Ascending aorta (tissue), 2 donors: ENCODE measurements around the gene OPTC. TPM values are rescaled to one million over a fixed set of nuclear protein-coding genes. Genes with fewer than 3 reads are reported as not detected.

Source experiments
- DNase-seq, 2 donors: peaks; one replicate each; pipeline ENCODE4 v3.0.0-alpha.2; 2019; ENCODE audit warnings: low spot score in 2 of 2
- H3K27ac ChIP-seq, 2 donors: fragments of 200-600 bp; sonication (generic); one replicate each; pipeline ENCODE4 v1.5.1; 2016 to 2017; ENCODE audit warnings: mild to moderate bottlenecking in 1 of 2
- H3K27me3 ChIP-seq: fragments of 200-600 bp; sonication (generic); one replicate; pipeline ENCODE4 v1.5.1; 2017
- H3K36me3 ChIP-seq, 2 donors: fragments of 200-600 bp; sonication (generic); one replicate each; pipeline ENCODE4 v1.5.1; 2016
- H3K4me1 ChIP-seq, 2 donors: fragments of 200-600 bp; sonication (generic); one replicate each; pipeline ENCODE4 v1.5.1; 2016 to 2017; ENCODE audit warnings: mild to moderate bottlenecking in 1 of 2
- H3K4me3 ChIP-seq, 2 donors: fragments of 200-600 bp; sonication (generic); one replicate each; pipeline ENCODE4 v1.5.1; 2016 to 2017; ENCODE audit warnings: mild to moderate bottlenecking in 1 of 2
- H3K9me3 ChIP-seq, 2 donors: fragments of 200-600 bp; sonication (generic); one replicate each; pipeline ENCODE4 v1.5.1; 2016
- CTCF ChIP-seq, 3 experiments: fragments of 200-600 bp in 2 of 3; fragments of 450-650 bp in 1 of 3; sonication (generic) in 2 of 3; IDR thresholded peaks; one replicate each; pipeline ENCODE4 v1.5.1; 2016 to 2019; ENCODE audit warnings: antibody characterized with exemption in 3 of 3, mild to moderate bottlenecking in 1 of 3, moderate library complexity in 1 of 3
- intact Hi-C: fragments of 100-400 bp; cut with DNase I; formaldehyde crosslinking; loops from one replicate; pipeline ENCODE4 v1.15.1; 2023
- total RNA-seq: library from RNA; depleted of rRNA; stranded (reverse); fragments of >200 nt; gene quantifications from one replicate; pipeline ENCODE4 v1.1.0, GENCODE V29; 2016

Gene OPTC
- total RNA-seq, 1 donor from 2014 or later, result not detected

- DNase-seq, result no peak
- Histone ChIP-seq H3K27me3 (no peaks in the 10 kb centered on the region), H3K9me3 (no peaks in the 10 kb centered on the region), H3K36me3 (no peaks in the 10 kb centered on the region), H3K4me3 (no peak overlapping the region), H3K4me1 (peaks cover 6 to 11% of the 10 kb centered on the region in 2 donors), H3K27ac (no peak overlapping the region)
- intact Hi-C loops, result no loop called here
- no peak for TF ChIP-seq CTCF (IDR thresholded peaks at IDR 0.05)
These were observed 54.9 kb downstream of the OPTC start for GRCh38 chr1:203548892-203549291.

GRCh38 chr1:203549309-203549708 lies 55.4 kb downstream of the OPTC start:
- no peak for TF ChIP-seq CTCF (IDR thresholded peaks at IDR 0.05)
- Histone ChIP-seq H3K36me3 (no peaks in the 10 kb centered on the region), H3K4me1 (peaks cover 6 to 14% of the 10 kb centered on the region in 2 donors), H3K27me3 (no peaks in the 10 kb centered on the region), H3K9me3 (no peaks in the 10 kb centered on the region), H3K27ac (no peak overlapping the region), H3K4me3 (no peak overlapping the region)
- intact Hi-C loops, result no loop called here
- DNase-seq, result no peak

GRCh38 chr1:203550846-203551245 lies 56.9 kb downstream of the OPTC start:
- peaks cover 15 to 25% of the 10 kb centered on the region in 2 donors for H3K4me1 ChIP-seq

GRCh38 chr1:203551550-203551949 lies 57.6 kb downstream of the OPTC start:
- peaks cover 23 to 31% of the 10 kb centered on the region in 2 donors for H3K4me1 ChIP-seq
- no peaks in the 10 kb centered on the region for H3K36me3 ChIP-seq
- no peaks in the 10 kb centered on the region for H3K9me3 ChIP-seq
- H3K4me3 ChIP-seq, result no peak overlapping the region
- TF ChIP-seq CTCF (IDR thresholded peaks at IDR 0.05), result no peak
- H3K27ac ChIP-seq, result peak overlapping the region; percentile 42 to 43
- H3K27me3 ChIP-seq, result no peaks in the 10 kb centered on the region
- no peak for DNase-seq
- intact Hi-C loops, result no loop called here

More at GRCh38 chr1:203550846-203551245, 56.9 kb downstream of the OPTC start:
- Histone ChIP-seq H3K27ac (no peak overlapping the region), H3K9me3 (no peaks in the 10 kb centered on the region), H3K27me3 (no peaks in the 10 kb centered on the region), H3K4me3 (no peak overlapping the region), H3K36me3 (no peaks in the 10 kb centered on the region)
- no peak for DNase-seq
- TF ChIP-seq CTCF (IDR thresholded peaks at IDR 0.05), result no peak
- intact Hi-C loops, result no loop called here

GRCh38 chr1:203553496-203553895 lies 59.5 kb downstream of the OPTC start:
- no peak overlapping the region for H3K4me3 ChIP-seq
- no peaks in the 10 kb centered on the region for H3K36me3 ChIP-seq
- H3K9me3 ChIP-seq, result no peaks in the 10 kb centered on the region
- no peaks in the 10 kb centered on the region for H3K27me3 ChIP-seq
- peak overlapping the region; percentile 95 to 99 for H3K27ac ChIP-seq
- H3K4me1 ChIP-seq, result peaks cover 29 to 41% of the 10 kb centered on the region in 2 donors
- no peak for TF ChIP-seq CTCF (IDR thresholded peaks at IDR 0.05)
- intact Hi-C loops, result no loop called here
- no peak for DNase-seq

- Histone ChIP-seq H3K36me3 (no peaks in the 10 kb centered on the region), H3K4me3 (no peak overlapping the region), H3K27me3 (no peaks in the 10 kb centered on the region), H3K9me3 (no peaks in the 10 kb centered on the region), H3K27ac (peak overlapping the region; percentile 95 to 99), H3K4me1 (peaks cover 29 to 46% of the 10 kb centered on the region in 2 donors)
- no peak for TF ChIP-seq CTCF (IDR thresholded peaks at IDR 0.05)
- intact Hi-C loops, result no loop called here
- DNase-seq, result no peak
These were observed 60.1 kb downstream of the OPTC start for GRCh38 chr1:203554071-203554470.
